ENCODE results near the gene NEK10.

DNA sequence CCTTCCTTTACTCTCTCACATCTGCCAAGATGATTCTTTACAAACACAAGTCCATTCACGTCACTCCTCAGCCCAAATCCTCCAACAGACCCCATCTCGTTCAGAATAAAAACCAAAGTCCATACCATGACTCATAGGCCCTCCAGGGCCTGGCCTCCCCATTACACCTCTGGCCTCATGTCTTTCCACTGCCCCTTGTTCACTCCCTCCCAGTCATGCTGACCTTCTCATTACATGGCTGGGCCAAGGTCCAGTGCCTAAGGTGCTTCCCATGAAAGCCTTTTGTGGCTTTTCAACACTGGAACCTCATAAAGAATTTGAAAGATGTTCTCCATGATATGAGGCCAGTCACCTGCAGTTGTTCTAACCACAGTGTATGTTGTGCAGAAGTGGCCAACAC is 44.5 kb downstream of the NEK10 start:
- TF ChIP-seq EZH2 (IDR thresholded peaks at IDR 0.05) (no peak), EZH2phosphoT487 (IDR thresholded peaks at IDR 0.05; ENCODE audit: borderline replicate concordance) (no peak), POLR2A (IDR thresholded peaks at IDR 0.05; ENCODE audit: borderline replicate concordance, extremely low read depth, insufficient read depth, insufficient read length) (no peak), POLR2AphosphoS5 (IDR thresholded peaks at IDR 0.05; ENCODE audit: low read depth, low read length) (no peak), CEBPB (IDR thresholded peaks at IDR 0.05; ENCODE audit: low read depth) (no peak), ZFX (IDR thresholded peaks at IDR 0.05) (no peak), SIN3A (IDR thresholded peaks at IDR 0.05; ENCODE audit: low read depth) (no peak), YY1 (IDR thresholded peaks at IDR 0.05; ENCODE audit: extremely low read depth, insufficient replicate concordance, low read depth, low read length) (no peak), SP1 (IDR thresholded peaks at IDR 0.05; ENCODE audit: low read depth) (no peak), JUND (IDR thresholded peaks at IDR 0.05) (no peak), ZNF274 (IDR thresholded peaks at IDR 0.05; ENCODE audit: low read depth, low read length) (no peak), TCF7L2 (IDR thresholded peaks at IDR 0.05; ENCODE audit: borderline replicate concordance, extremely low read depth, insufficient read depth, insufficient read length) (no peak)
- TF ChIP-seq, protein P1, sequence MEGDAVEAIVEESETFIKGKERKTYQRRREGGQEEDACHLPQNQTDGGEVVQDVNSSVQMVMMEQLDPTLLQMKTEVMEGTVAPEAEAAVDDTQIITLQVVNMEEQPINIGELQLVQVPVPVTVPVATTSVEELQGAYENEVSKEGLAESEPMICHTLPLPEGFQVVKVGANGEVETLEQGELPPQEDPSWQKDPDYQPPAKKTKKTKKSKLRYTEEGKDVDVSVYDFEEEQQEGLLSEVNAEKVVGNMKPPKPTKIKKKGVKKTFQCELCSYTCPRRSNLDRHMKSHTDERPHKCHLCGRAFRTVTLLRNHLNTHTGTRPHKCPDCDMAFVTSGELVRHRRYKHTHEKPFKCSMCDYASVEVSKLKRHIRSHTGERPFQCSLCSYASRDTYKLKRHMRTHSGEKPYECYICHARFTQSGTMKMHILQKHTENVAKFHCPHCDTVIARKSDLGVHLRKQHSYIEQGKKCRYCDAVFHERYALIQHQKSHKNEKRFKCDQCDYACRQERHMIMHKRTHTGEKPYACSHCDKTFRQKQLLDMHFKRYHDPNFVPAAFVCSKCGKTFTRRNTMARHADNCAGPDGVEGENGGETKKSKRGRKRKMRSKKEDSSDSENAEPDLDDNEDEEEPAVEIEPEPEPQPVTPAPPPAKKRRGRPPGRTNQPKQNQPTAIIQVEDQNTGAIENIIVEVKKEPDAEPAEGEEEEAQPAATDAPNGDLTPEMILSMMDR (IDR thresholded peaks at IDR 0.05 in 2 of 3, conservative IDR thresholded peaks at IDR 0.05 in 1 of 3; ENCODE audit: borderline replicate concordance in 1 of 3, insufficient read depth in 1 of 3, low read depth in 2 of 3, low read length in 2 of 3) = no peak
